Globus pallidus (tissue), 1 donor: ENCODE data around the gene ZC3H12D.
A peak's percentile ranks its signal among the peaks of the same experiment; 100 is the strongest.

Source experiments
- DNase-seq: peaks from one replicate; pipeline ENCODE4 v3.0.0-alpha.2; 2015; ENCODE audit warnings: low spot score

The ZC3H12D gene

DNA sequence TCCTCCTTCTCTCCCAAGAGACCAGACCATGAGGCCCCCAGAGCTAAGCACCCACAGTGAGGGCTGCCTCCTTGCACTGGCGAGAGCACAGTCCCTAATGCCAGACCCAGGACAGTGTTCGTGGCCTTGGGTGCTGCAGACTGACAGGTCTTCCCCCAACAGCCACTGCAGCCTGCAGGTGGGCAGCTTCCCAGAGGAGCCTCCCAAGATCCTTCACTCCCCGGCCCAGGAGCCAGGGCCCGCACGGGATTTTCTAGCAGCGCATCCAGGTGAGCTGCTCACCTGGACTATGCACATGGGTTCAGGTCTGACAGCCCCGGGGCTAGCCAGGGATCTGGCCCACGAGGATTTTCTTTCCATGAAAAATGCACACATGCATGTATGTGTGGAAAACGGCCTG, 43.1 kb downstream of the ZC3H12D start:
- no peak for DNase-seq

DNA sequence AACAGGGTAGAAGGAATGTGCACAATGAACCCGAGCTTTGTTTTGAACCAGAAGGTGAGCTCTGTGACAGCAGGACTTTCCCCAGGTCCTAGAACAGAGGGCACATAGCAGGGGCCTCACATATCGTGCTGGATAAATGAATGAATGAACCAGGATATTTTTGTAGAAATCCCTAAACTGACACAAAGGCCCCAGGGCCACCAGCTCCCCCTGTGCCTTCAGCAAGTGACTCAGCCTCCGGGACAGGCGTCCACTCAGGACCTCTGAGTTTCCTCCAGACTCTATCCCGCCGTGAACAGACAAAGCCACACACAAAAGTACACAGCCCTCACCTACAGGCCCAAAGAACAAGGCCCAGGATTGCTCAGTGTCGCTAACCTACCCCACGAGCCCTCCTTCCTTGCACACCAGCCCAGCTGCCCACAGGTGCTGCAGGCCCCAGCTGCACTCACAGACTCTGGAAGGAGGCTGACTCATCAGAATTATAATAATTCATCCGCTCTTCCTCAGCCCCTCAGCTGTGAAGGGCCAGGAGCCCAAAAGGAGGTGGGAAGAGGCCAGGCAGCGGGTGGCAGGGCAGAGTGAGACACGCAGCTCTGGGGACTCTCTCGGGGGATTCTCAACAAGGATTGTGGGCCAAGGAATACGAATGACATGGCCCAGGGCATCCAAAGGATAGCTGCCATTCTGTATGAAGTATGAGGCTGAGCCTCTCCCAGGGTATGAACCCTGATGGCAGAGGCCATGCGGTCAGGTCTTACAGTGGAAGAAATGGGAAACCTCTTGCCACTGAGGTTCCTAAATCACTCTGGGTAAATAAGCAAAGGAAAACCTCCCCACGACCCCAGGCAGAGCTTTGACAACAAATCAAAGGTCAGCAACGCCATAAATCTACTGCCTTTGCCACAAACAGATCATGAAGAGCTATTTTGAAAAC, 43.8 kb downstream of the ZC3H12D start:
- no peak for DNase-seq

DNA sequence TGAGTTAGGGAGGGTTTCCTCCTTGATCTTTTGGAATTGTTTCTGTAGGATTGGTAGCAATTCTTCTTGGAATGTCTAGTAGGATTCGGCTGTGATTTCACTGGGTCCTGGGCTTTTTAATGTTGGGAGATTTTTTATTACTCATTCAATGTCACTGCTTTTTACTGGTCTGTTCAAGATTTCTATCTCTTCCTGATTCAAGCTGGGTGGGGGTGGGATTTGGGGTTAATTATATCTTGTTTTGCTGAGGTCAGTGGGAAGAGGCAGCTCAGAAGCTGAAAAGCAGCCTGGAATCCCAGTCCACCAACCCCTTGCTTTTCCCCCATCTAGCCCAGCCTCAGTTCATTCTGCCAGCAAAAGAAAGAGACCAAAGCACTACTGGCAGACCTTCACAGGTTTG, 45.2 kb downstream of the ZC3H12D start:
- no peak for DNase-seq

DNA sequence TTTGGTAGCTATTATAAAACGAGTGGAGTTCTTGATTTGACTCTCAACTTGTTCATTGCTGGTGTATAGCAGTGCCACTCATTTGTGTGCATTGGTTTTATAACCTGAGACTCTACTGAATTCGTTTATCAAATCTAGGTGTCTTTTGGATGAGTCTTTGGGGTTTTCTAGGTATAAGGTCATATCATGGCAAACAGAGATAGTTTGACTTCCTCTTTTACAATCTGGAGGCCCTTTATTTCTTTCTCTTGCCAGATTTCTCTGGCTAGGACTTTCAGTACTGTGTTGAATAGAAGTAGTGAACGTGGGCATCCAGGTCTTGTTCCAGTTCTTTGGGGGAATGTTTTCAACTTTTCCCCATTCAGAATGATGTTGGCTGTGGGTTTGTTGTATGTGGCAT, 46.0 kb downstream of the ZC3H12D start:
- no peak for DNase-seq

DNA sequence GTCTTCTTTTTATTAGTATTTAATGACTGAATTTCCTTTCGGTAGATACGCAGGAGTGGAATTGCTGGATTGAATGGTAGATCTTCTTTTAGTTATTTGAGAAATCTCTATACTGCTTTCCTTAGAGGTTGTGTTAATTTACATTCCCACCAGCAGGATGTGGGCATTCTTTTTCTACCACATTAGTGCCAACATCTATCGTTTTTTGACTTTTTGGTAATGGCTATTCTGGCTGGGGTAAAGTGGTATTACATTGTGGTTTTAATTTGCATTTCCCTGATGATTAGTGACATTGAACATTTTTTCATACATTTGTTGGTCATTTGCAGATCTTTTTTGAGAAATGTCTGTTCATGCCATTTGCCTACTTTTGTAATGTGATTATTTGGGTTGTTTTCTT, 47.6 kb downstream of the ZC3H12D start:
- no peak for DNase-seq

DNA sequence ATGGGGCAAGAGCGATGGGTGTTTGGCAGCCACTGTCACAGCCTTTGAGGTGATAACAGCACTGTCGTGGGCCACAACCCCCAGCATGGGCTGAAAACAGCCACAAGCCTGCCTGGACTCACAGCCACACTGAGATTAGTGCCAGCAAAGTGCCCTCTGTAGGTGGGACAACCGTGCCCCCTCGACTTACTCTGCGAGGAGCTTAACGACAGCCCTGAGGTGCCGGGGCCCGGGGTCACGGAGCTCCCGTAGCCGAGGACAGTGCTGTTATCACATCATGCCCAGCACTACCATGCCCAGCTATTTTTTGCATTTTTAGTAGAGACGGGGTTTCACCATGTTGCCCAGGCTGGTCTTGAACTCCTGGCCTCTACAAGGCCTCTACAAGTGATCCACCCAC, 48.2 kb downstream of the ZC3H12D start:
- DNase-seq = no peak

DNA sequence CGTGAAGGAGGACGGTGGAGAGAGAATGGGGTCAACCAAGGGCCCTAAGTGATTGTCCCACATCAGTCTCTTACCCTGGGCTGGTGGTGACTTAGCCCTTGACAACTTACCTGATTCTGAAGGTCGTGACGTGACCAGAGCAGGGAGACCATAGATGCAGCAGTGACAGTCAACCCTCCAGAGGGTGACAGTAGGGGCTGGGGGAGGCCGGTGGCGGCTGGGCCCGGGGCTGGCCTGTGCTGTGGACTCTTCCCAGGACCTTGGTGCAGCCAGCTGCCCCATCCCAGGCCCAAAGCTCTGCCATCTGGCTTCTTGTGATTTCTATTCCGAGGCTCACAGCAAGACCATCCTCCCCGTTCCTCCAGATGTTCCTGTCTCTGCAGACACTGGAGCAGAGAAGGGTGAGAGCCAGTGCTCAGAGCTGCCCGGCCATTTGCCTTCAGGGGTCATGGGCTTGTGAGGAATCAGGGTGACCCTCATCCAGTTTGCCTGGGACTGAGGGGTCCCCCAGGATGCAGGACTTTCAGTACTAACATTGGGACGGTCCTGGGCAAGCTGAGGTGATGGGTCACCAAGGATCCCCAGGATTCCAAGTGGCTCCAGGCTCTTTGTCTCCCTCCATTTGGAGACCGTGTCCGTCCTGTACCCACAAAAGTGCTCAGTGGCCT, 48.8 kb downstream of the ZC3H12D start:
- no peak for DNase-seq

DNA sequence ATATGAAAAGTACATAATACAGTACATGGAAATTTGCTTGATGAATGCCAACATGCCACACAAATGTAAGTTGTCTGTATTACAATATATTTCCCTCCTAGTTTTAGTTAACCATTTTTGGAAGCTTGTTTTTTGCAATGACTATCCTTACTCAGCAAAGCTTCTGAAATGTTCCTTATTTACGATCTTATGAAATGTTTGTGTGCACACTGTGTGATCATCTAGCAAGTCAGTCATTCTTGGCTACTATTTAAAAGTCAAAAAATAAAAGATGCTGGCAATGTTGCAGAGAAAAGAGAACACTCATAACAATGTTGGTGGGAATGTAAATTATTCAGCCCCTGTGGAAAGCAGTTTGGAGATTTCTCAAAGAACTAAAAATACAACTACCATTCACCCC, 50.9 kb downstream of the ZC3H12D start:
- no peak for DNase-seq

DNA sequence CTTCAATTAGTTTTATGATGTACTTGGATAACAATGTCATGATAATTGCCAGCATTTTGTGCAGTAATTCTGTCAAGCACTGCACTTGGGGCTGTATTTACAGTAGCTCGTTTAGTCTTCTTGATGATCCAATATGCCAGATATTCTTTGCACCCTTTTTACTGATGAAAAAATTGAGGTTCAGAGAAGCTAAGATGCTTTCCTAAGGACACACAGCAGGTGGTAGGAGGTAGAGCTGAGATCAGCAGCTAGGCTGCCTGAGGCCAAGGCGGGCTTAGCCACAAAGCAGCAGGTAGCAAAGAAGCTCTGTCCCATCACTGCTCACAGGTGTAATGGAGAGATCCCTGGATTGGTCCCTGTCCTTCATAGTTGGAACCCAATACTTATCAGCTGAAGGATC, 51.4 kb downstream of the ZC3H12D start:
- DNase-seq = no peak

DNA sequence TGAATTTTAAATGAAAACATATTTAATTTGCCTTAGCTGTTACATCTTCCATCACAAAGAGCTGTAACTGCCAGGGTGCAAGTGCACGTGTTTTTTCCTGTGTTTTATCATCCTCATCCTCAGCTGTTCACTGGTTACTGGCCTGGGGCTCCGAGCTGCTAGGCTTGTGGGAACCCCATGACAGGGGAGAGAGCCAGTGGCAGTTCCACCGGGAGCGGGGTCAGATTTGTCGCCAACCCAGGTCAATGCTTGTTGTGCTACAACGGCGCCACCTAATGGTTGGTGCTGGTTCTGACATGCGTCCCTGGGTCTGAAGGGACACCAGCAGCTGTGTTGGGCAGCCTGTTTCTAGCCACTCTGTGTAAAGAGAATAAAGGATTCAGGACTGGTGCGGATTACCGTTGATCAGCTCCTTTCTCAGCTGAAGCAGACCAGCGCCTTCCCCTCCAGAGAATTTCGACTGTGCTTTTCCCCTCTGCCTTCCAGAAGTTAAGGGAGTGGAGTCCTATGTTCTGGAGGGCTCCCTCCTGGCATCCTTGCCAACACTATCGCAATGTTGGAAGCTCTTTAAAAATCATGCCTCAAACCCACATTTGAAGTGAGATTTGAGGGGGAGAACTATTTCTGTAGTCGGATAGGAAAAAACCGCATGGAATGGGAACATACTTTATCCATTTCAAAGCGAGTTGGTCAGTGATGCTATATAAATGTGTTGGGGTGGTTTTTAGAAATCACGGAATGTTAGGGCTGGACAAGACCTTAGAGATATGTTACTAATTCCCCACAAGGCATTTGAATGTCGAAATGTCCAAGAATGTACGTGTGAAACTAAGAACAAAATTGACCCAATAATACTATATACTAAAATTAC, 52.7 kb downstream of the ZC3H12D start:
- DNase-seq = peak; percentile 86

DNA sequence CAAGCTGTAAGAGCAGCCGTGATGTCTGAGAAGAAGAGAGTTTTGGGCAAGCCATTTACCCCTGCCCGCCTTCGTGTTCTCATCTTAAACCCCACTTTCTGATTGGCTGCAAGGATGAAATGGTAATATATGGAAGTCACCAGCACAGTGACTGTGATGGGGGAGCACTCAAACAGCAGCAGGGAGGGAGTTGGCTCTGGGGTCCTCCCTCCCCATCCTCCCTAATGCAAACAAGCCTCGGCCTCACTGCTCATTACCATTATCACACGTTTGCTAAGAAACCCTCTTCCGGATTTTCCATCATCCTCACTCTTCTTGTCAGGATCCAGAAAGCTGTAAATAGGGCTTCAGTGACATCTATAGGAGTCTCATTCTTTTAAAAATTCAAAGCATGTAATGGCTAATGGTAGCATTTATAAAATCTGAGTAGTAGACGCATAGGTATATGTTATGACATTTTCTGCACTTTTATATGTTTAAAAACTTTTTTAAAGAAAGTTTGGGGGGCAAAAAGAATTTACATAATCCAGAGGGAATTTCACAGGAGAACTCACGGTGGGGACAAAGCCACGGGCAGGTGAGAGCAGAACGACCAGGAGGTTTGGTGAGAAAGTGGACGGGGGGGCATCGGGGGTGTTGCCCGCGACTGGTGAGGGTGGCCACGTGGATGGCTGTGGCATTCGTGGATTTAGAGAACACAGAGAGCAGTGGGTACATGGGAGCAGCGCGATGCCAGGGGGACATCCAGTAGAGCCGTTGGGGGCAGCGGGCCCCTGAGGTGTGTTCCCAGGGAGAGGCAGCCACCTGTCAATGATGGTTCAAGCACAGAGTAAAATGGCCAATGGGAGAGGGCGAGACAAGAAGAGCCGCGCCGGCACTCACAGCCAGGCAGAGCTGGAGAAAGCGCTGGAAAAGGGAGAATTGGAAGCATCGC, 55.1 kb downstream of the ZC3H12D start:
- DNase-seq = no peak

DNA sequence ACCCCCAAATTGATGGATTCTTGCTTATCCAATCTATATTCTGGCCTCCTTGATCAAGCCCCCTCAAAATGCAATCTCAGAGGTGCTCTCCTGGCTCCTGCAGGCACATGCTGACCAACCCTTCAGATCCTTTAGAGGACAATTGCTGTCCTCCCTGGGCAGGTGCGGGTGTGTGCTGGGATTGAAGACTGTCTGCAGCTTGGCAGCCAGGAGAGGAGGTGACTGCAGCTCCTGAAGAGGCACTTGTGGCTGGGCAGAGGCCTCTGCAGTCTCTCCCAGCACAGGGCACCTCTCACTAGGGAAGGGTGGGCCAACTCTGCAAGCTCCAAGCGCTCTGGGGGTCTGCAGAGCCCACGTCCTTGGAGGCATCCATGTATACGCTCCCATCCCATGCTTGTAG, 56.2 kb downstream of the ZC3H12D start:
- no peak for DNase-seq

DNA sequence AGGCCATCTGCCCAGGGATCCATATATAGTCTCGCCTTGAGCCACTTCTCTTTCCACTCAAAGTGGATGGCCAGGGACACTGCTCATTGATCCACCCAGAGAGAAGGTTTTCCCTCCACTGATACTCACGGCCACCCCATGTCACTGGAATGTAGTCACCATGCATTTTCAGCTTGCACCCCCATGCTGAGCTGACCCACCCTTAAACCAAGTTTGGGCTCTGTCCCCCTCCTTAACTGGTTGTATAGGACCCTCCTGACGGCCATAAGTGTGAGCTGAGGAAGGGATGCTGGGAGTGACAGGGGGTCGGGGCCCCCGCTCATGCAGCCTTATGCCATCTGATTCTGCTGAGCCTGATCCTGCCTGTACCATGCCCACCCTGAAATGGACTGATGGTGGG, 59.1 kb downstream of the ZC3H12D start:
- no peak for DNase-seq

DNA sequence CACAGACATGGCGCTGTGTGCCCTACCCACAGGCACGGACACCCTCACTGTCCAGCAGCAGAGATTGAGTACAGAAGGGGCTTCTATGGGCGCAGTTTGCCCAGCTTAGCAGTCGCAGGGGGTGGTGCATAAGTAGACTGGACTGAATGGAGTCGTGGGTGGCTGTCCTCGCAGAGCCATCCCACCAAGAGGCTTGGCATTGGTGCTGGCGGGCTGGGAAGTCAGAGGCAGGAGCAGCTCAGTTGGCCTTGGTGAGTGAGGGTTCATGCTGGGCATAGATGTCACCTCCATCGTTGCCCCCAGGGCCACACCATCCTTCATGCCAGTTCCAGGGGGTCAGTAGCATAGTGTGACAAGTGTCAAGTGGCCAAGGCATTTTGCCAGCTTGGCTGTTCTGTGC, 59.6 kb downstream of the ZC3H12D start:
- DNase-seq = no peak

DNA sequence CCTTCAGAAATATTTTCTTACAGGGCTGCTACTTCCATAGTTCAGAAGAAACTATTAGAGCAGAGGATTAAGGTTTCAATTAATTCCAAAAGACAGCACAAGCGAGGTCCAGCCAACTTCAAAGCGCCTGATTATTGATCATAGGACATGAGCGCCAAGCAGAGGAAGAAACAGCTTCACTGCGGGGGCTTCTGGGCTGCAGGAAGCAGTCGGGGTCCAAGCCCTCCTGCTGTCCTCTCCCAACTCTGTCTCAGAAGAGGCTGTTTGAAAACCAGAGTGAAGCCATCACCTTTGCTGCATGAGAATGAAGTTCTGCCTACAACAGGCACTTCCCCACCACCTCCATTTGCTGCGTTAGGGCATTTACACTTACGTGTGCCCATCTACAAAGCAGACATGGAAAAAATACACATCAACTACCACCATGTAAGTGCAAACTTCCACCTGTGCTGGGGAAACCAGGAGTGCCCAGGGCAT, 60.8 kb downstream of the ZC3H12D start:
- no peak for DNase-seq

DNA sequence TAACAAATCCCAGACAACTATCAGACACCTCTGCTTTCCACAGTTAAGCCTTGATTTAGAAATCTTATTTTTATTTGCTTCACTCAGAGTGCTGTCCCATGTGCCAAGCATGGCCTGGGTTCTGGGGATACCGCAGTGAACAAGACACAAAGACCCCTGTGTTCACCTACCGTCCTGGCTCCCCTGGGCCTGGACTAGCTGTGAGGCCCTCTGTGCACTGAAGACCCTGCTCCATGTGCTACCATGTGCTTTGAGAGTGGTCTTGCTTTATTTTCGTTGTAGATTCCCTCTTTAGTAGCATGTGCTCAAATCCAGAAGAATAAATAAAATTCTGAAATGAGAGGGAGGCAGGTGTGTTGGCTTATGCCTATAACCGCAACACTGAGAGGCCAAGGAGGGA, 62.2 kb downstream of the ZC3H12D start:
- DNase-seq = no peak

DNA sequence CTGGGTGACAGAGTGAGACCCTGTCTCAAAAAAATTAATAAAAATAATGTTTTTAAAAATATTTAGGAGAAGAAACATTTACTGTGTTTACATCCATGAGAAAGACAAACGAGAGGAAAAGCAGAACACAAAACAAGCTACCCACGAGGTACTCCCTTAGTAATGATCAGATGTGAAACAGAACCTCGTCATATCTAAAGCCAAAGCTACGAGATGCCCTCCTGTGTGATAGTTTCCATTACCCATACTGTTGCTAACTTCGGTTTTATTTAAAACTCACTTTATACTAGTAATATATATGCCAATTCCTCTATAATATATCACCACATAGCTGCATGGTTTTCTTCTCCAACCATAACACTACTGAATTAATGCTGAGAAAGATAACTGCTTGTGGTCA, 63.7 kb downstream of the ZC3H12D start:
- no peak for DNase-seq

DNA sequence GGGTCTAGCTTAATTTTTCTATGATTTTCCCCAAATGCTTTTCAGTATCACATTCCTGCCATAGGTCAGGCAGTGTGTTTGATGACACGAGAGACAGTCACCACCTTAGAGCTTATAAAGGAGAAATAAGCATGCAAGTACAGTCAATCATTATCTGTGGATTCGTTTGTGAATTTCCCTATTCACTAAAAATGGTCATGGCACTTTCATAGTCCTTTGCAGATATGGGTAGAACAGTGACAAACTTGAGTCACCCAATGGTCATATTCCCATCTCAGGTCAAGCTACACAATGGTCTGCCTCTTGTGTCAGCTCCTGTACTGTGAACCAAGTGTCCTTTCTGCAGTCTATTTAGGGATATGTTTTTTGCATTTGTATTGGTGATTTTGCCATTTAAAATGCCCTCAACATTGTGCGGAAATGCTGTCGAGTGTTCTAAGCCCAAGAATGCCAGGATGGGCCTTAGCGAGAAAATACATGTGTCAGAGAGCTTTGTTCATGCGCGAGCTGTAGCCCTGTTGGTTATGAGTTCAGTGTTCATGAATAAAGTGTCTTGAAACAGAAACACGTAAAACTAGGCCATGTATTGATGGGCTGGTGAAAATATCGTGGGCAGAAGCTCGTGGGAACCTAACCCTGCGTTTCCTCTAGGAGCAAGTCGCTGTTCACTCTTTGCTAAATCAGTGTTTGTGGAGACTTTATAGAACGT, 65.0 kb downstream of the ZC3H12D start:
- no peak for DNase-seq

DNA sequence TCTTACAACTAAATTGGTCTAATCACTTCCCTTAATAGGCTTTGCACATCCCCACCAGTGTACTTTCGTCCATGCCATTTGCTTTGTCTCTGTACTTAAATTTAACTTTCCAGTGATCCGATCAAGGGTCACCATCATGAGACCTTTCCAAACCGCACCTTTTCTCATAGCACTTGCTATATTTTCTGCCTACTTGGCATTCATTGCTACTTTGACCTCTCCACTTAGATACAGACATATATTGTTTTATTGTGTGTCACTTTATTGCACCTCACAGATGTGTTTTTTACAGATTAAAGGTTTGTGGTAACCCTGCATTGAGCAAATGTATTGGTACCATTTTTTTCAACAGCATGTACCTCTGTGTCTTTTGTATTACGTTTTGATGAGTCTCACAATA, 70.0 kb downstream of the ZC3H12D start:
- DNase-seq = no peak

DNA sequence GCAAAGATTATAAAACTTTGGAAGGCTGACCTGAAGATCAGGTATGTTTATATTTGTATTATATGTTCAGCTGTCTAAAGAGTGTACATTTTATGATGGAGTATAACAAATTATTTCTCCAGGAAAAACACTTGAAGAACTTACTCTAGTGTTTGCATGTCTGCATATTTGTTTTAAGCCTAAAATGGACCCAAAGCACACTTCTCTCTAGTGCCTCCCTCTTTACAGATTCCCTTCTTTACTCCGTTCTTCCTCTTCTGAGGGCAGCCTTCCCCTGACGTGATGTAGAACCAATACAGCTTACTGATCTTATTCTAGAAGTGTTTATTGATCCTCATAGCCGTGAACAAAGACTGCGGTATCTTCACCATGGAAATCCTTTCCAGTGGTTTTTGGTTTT, 70.8 kb downstream of the ZC3H12D start:
- DNase-seq = no peak

DNA sequence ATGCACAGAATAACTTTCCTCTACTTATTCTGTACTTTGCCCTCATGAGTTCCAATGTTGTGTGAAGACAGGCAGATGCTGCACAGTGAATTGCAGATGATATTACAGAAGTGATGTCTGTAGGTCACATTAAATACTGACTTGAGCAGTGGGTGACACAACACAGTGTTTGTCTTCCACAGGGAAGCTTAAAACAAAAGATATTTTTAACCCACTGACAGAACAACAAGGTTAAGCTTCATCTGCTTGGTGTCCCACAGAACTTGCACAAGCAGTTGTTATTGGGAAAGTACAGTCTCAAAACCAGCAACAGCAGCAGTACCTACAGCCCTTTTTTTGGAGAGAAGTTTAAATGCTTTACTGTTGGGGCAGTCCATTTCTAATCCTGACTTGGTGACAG, 74.3 kb downstream of the ZC3H12D start:
- DNase-seq = no peak
